K562 (cell line): Measurements from ENCODE around the gene ZNF865. TPM values are rescaled to one million over a fixed set of nuclear protein-coding genes. Genes with fewer than 3 reads are reported as not detected.

ENCODE experiments used
- ARNT ChIP-seq, 2 experiments: fragments of 450-650 bp; IDR thresholded peaks; 2 replicates each; pipeline ENCODE4 v1.6.1; 2016; ENCODE audit warnings: mild to moderate bottlenecking in 1 of 2
- CC2D1A ChIP-seq: fragments of 450-650 bp; IDR thresholded peaks from 2 replicates; pipeline ENCODE4 v1.6.1; 2017; ENCODE audit warnings: mild to moderate bottlenecking
- CHD2 ChIP-seq: IDR thresholded peaks from 2 replicates; pipeline ENCODE4 v1.6.1; 2011; ENCODE audit warnings: low read depth, low read length
- EGR1 ChIP-seq: fragments of 450-650 bp; conservative IDR thresholded peaks from 2 replicates; pipeline ENCODE4 v1.6.1; 2017; ENCODE audit warnings: mild to moderate bottlenecking
- MEIS2 ChIP-seq: fragments of 450-650 bp; IDR thresholded peaks from 2 replicates; pipeline ENCODE4 v1.6.1; 2014; ENCODE audit warnings: mild to moderate bottlenecking; ENCODE audit not compliant: partially characterized antibody
- NCOA4 ChIP-seq: fragments of 450-650 bp; IDR thresholded peaks from 2 replicates; pipeline ENCODE4 v1.6.1; 2018; ENCODE audit warnings: mild to moderate bottlenecking; ENCODE audit not compliant: partially characterized antibody
- POLR2AphosphoS5 ChIP-seq: IDR thresholded peaks from 2 replicates; pipeline ENCODE4 v1.6.1; 2011; ENCODE audit warnings: mild to moderate bottlenecking, low read depth, low read length, moderate library complexity; ENCODE audit not compliant: control insufficient read depth, insufficient read depth
- PURB ChIP-seq: sonication (generic); formaldehyde crosslinking; IDR thresholded peaks from 2 replicates; pipeline ENCODE4 v1.9.0; 2021; ENCODE audit warnings: low read depth, mild to moderate bottlenecking, missing genetic modification reagents
- SIN3A ChIP-seq, 2 experiments: fragments of 150-350 bp in 1 of 2; IDR thresholded peaks; 2 replicates each; pipeline ENCODE4 v1.6.1; 2011 to 2016; ENCODE audit warnings: borderline replicate concordance in 2 of 2, low read depth in 2 of 2, low read length in 2 of 2, mild to moderate bottlenecking in 2 of 2, moderate library complexity in 2 of 2; ENCODE audit not compliant: control insufficient read depth in 1 of 2
- SIX5 ChIP-seq, 2 experiments: IDR thresholded peaks; 2 replicates each; pipeline ENCODE4 v1.6.1; 2011; ENCODE audit warnings: low read length in 2 of 2, borderline replicate concordance in 1 of 2, low read depth in 1 of 2, mild to moderate bottlenecking in 1 of 2, moderate library complexity in 1 of 2; ENCODE audit not compliant: insufficient read depth in 1 of 2
- SNIP1 ChIP-seq: fragments of 450-650 bp; IDR thresholded peaks from 2 replicates; pipeline ENCODE4 v1.7.1; 2017; ENCODE audit warnings: low read depth, mild to moderate bottlenecking
- TBL1XR1 ChIP-seq, 2 experiments: IDR thresholded peaks; 2 replicates each; pipeline ENCODE4 v1.6.1; 2012; ENCODE audit warnings: improper control_type of control experiment in 2 of 2, low read length in 2 of 2, mild to moderate bottlenecking in 1 of 2
- TFAP4 ChIP-seq: sonication (generic); formaldehyde crosslinking; IDR thresholded peaks from 2 replicates; pipeline ENCODE4 v1.8.0; 2022; ENCODE audit warnings: missing genetic modification reagents, mild to moderate bottlenecking, moderate library complexity, borderline replicate concordance
- THRAP3 ChIP-seq: fragments of 450-650 bp; IDR thresholded peaks from 2 replicates; pipeline ENCODE4 v1.6.1; 2016; ENCODE audit warnings: mild to moderate bottlenecking, inconsistent platforms, borderline replicate concordance
- ZBTB8A ChIP-seq: fragments of 450-650 bp; IDR thresholded peaks from 2 replicates; pipeline ENCODE4 v1.6.1; 2018; ENCODE audit warnings: mild to moderate bottlenecking, moderate library complexity; ENCODE audit not compliant: partially characterized antibody
- ZNF239 ChIP-seq: fragments of 250-450 bp; sonication (Bioruptor Pico); IDR thresholded peaks from 2 replicates; pipeline ENCODE4 v1.4.0; 2020; ENCODE audit warnings: mild to moderate bottlenecking
- ZNF695 ChIP-seq: fragments of 450-650 bp; formaldehyde crosslinking; IDR thresholded peaks from 2 replicates; pipeline ENCODE4 v1.4.0; 2020; ENCODE audit warnings: mild to moderate bottlenecking, moderate library complexity
- polyA plus RNA-seq, 8 experiments: library from polyadenylated mRNA; depleted of rRNA in 4 of 8; stranded (reverse) in 5 of 8; unstranded in 3 of 8; fragments of >200 nt; fragmentation: Nextera tagmentation in 2 of 8; fragmentation: Illumina TruSeq in 1 of 8; extraction: Ambion mirVana in 2 of 8; extraction: Trizol in 1 of 8; gene quantifications; 2 replicates each; pipeline versions ENCODE4 v1.2.1 to v1.2.3, GENCODE V29; 2011 to 2014; ENCODE audit warnings: inconsistent platforms in 1 of 8, missing spikeins in 1 of 8
- total RNA-seq, 7 experiments: library from RNA; depleted of rRNA in 6 of 7; stranded (reverse); fragments of >200 nt in 6 of 7; fragmentation: Illumina TruSeq in 2 of 7; extraction: Trizol in 2 of 7; gene quantifications; 2 replicates each; pipeline versions ENCODE4 v1.2.1 to v1.2.3, GENCODE V29; 2011 to 2021; ENCODE audit warnings: low replicate concordance in 1 of 7
- TF ChIP-seq, protein P1 (sequence below): fragments of 450-650 bp; formaldehyde crosslinking; IDR thresholded peaks from 2 replicates; pipeline ENCODE4 v1.4.0; 2022; ENCODE audit warnings: missing genetic modification characterization
- TF ChIP-seq, protein P2 (sequence below): sonication (generic); formaldehyde crosslinking; IDR thresholded peaks from 2 replicates; pipeline ENCODE4 v1.8.1; 2023; ENCODE audit warnings: missing genetic modification reagents, mild to moderate bottlenecking, borderline replicate concordance
- TF ChIP-seq, protein P3 (sequence below): fragments of 250-450 bp; sonication (Bioruptor Pico); IDR thresholded peaks from 2 replicates; pipeline ENCODE4 v1.8.0; 2022; ENCODE audit warnings: moderate library complexity, mild to moderate bottlenecking, inconsistent platforms

ZNF865 gene
- total and polyA plus RNA-seq, 9 of the 15 experiments (the other 6 are each of a cell fraction or from before 2014, with no cell fraction given), result 0.40 to 18.8 (median 1.6) TPM; not detected in 2

GRCh38 chr19:55643003-55643886 is 37.8 kb downstream of the ZNF865 start, which contains the start of gene ZNF581 (continued):
- peak; percentile 41; the same call in 1 of the 2 replicates for TF ChIP-seq TFAP4 (CRISPR knock-in tag)
- peak; percentile 57 for TF ChIP-seq POLR2AphosphoS5
- TF ChIP-seq SNIP1, result no peak
- no peak for TF ChIP-seq ZNF239 (CRISPR knock-in tag)
- TF ChIP-seq CHD2, result no peak
- TF ChIP-seq SIX5 (IDR thresholded peaks at IDR 0.05; ENCODE audit: borderline replicate concordance in 1 of 2, insufficient read depth in 1 of 2, low read depth in 1 of 2, low read length in 2 of 2), result peak; percentile 39; a peak in 3 of 4 replicates
- no peak for TF ChIP-seq ZNF695 (CRISPR knock-in tag)
- no peak for TF ChIP-seq CC2D1A
- TF ChIP-seq MEIS2, result no peak
- peak; percentile 92 to 97 for TF ChIP-seq SIN3A (IDR thresholded peaks at IDR 0.05; ENCODE audit: borderline replicate concordance in 2 of 2, control insufficient read depth in 1 of 2, low read depth in 2 of 2, low read length in 2 of 2)
- peak; percentile 56 to 73; a peak in 2 of 4 replicates for TF ChIP-seq ARNT (IDR thresholded peaks at IDR 0.05)
- TF ChIP-seq EGR1, result peak; percentile 84
- no peak for TF ChIP-seq NCOA4
- TF ChIP-seq THRAP3, result no peak
- TF ChIP-seq, protein P1, sequence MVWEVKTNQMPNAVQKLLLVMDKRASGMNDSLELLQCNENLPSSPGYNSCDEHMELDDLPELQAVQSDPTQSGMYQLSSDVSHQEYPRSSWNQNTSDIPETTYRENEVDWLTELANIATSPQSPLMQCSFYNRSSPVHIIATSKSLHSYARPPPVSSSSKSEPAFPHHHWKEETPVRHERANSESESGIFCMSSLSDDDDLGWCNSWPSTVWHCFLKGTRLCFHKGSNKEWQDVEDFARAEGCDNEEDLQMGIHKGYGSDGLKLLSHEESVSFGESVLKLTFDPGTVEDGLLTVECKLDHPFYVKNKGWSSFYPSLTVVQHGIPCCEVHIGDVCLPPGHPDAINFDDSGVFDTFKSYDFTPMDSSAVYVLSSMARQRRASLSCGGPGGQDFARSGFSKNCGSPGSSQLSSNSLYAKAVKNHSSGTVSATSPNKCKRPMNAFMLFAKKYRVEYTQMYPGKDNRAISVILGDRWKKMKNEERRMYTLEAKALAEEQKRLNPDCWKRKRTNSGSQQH (CRISPR knock-in tag), result 0 out of 2 replicates have a peak, but pooled peaks have one; percentile 16
- TF ChIP-seq TBL1XR1 (IDR thresholded peaks at IDR 0.05; ENCODE audit: low read length in 2 of 2), result peak in 1 of 2 experiments; percentile 60; a peak in 1 of 4 replicates
- no peak for TF ChIP-seq PURB (CRISPR knock-in tag)
- TF ChIP-seq ZBTB8A, result no peak
- TF ChIP-seq, protein P2, sequence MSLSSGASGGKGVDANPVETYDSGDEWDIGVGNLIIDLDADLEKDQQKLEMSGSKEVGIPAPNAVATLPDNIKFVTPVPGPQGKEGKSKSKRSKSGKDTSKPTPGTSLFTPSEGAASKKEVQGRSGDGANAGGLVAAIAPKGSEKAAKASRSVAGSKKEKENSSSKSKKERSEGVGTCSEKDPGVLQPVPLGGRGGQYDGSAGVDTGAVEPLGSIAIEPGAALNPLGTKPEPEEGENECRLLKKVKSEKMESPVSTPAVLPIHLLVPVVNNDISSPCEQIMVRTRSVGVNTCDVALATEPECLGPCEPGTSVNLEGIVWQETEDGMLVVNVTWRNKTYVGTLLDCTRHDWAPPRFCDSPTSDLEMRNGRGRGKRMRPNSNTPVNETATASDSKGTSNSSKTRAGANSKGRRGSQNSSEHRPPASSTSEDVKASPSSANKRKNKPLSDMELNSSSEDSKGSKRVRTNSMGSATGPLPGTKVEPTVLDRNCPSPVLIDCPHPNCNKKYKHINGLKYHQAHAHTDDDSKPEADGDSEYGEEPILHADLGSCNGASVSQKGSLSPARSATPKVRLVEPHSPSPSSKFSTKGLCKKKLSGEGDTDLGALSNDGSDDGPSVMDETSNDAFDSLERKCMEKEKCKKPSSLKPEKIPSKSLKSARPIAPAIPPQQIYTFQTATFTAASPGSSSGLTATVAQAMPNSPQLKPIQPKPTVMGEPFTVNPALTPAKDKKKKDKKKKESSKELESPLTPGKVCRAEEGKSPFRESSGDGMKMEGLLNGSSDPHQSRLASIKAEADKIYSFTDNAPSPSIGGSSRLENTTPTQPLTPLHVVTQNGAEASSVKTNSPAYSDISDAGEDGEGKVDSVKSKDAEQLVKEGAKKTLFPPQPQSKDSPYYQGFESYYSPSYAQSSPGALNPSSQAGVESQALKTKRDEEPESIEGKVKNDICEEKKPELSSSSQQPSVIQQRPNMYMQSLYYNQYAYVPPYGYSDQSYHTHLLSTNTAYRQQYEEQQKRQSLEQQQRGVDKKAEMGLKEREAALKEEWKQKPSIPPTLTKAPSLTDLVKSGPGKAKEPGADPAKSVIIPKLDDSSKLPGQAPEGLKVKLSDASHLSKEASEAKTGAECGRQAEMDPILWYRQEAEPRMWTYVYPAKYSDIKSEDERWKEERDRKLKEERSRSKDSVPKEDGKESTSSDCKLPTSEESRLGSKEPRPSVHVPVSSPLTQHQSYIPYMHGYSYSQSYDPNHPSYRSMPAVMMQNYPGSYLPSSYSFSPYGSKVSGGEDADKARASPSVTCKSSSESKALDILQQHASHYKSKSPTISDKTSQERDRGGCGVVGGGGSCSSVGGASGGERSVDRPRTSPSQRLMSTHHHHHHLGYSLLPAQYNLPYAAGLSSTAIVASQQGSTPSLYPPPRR (CRISPR knock-in tag), result no peak
- TF ChIP-seq, protein P3, sequence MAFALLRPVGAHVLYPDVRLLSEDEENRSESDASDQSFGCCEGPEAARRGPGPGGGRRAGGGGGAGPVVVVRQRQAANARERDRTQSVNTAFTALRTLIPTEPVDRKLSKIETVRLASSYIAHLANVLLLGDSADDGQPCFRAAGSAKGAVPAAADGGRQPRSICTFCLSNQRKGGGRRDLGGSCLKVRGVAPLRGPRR (CRISPR knock-in tag), result no peak
